ENCODE data around the gene KCNIP1. TPM values are rescaled to one million over a fixed set of nuclear protein-coding genes. Genes with fewer than 3 reads are reported as not detected.

KCNIP1 gene
- polyA plus RNA-seq, 2 of the 4 experiments (the other 2 are of a cell fraction), result not detected

DNA sequence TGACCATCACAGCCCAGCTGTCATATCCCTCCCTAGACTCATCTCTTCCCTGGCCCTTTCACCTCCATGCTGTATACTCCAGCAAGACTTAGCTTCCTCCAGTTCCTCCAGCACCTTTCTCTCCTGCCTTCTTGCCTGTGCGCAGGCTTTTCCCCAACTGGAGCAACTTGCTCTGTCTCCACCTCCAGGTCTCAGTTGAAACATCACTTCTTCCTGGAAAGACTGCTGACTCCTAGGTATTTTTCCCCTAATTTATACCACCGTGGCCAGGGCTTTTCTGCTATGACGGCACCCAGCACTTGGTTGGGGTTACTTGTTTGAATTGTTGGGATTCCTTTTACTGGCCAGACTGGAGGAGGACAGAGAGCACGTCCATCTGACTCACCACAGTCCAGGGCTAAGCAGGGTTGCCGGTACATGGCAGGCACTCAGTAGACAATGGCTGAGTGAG, 67.5 kb downstream of the KCNIP1 start:
- Histone ChIP-seq H3K4me3 (no peak overlapping the region), H3K9me3 (peaks cover 8% of the 10 kb centered on the region; the same call in 1 of the 3 replicates), H3K4me2 (peak overlapping the region; percentile 70), H3K27ac (peak overlapping the region; percentile 1 to 73; a peak in 4 of 6 replicates), H3K4me1 (peaks cover 26% of the 10 kb centered on the region)
- TF ChIP-seq RFX5 (IDR thresholded peaks at IDR 0.05) (no peak), NFE2L2 (conservative IDR thresholded peaks at IDR 0.05; ENCODE audit: low read length) (no peak), JUNB (IDR thresholded peaks at IDR 0.05) (0 out of 2 replicates have a peak, but pooled peaks have one; percentile 34), CEBPB (IDR thresholded peaks at IDR 0.05) (no peak), MAFK (IDR thresholded peaks at IDR 0.05; ENCODE audit: partially characterized antibody) (peak; percentile 83), RARB (CRISPR knock-in tag; IDR thresholded peaks at IDR 0.05) (no peak), RAD21 (conservative IDR thresholded peaks at IDR 0.05 in 1 of 2, IDR thresholded peaks at IDR 0.05 in 1 of 2) (peak in 1 of 2 experiments; percentile 29; a peak in 2 of 5 replicates), ZFP36 (IDR thresholded peaks at IDR 0.05; ENCODE audit: borderline replicate concordance, partially characterized antibody) (no peak), EHF (CRISPR knock-in tag; IDR thresholded peaks at IDR 0.05) (no peak), GATA3 (IDR thresholded peaks at IDR 0.05; ENCODE audit: borderline replicate concordance) (peak; percentile 31; the same call in 1 of the 2 replicates), RNF2 (IDR thresholded peaks at IDR 0.05; ENCODE audit: borderline replicate concordance, low read depth) (no peak), FOSL2 (IDR thresholded peaks at IDR 0.05) (no peak), FOSL2 (CRISPR knock-in tag; IDR thresholded peaks at IDR 0.05) (peak; percentile 46; the same call in 1 of the 2 replicates)
- TF ChIP-seq, protein P1, sequence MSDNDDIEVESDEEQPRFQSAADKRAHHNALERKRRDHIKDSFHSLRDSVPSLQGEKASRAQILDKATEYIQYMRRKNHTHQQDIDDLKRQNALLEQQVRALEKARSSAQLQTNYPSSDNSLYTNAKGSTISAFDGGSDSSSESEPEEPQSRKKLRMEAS (IDR thresholded peaks at IDR 0.05), result no peak; the same call in 1 of the 2 replicates
- 7% methylated on average over 5 of the region's 5 CpGs for WGBS (ENCODE audit: missing lambda C conversion rate)
- ATAC-seq (peak; percentile 91 to 97), FAIRE-seq (no peak), DNase-seq (ENCODE audit: low read depth in 1 of 2, low spot score in 1 of 2) (peak; percentile 57 to 73)
- POLR2A ChIA-PET, result no interaction called here
- CTCF ChIA-PET, result interaction anchor here (0.8 to 1.2 kb wide), 7 partner anchors 10 to 346 kb away, joined by 3 to 5 read pairs (median 3); no protein-coding TSS in a partner anchor

DNA sequence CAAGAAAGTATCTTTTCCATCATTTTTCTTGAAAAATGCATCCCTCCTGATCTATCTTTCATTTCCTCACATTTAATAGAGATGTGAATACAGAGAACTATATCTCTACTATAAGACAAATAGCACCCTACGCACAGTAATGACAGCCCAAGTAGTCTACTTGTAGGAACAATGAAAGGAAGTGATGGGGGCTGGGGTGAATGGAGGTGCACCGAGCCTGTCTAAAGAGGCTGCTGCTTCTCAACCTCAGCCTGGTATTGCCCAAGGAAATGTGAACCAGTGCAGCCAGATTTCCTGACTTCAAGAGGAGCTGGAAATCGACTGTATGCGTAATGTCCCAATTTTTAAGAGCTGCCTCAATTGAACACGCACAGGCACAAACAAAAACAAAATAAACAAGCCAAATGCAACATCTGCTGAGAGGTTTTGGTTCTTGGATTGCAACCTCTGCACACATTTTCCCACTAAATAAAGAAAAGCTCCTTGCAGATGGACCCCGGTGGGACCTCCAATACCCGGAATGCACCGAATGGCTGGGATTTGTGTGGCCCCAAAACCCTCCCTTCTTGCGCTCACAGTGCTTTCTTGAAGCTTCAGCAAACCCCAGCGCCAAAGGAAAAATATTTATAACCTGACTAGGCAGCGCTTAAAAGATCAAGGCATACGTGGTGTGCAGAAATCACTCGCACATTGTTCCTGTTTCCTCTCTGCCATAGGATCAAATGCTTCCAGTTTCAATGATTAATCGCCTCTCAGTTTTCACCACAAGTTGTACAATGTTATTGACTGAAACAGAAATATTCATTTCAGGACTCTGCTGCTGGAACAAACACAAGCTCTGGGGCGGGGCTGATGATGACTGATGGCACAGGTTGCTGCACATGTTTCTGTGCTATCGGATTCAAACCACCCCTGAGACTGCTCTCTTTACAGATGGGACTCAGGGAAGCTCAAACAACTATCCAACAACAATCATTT, 68.3 kb downstream of the KCNIP1 start:
- H3K4me1 ChIP-seq, result peaks cover 26% of the 10 kb centered on the region
- ChIA-PET CTCF (interaction anchor here (1.2 to 1.9 kb wide), 3 partner anchors 9 to 145 kb away, joined by 3 to 10 read pairs (median 4); no protein-coding TSS in a partner anchor), POLR2A (no interaction called here)
- peaks cover 8% of the 10 kb centered on the region; the same call in 1 of the 3 replicates for H3K9me3 ChIP-seq
- FAIRE-seq (no peak), ATAC-seq (peak; percentile 49 to 62; a peak in 4 of 6 replicates), DNase-seq (ENCODE audit: low read depth in 1 of 2, low spot score in 1 of 2) (peak in 1 of 2 experiments; percentile 3)
- TF ChIP-seq POLR2A (IDR thresholded peaks at IDR 0.05; ENCODE audit: low read length) (no peak), KDM5A (IDR thresholded peaks at IDR 0.05) (no peak), MAFK (IDR thresholded peaks at IDR 0.05; ENCODE audit: partially characterized antibody) (no peak), SMC3 (IDR thresholded peaks at IDR 0.05) (no peak)
- TF ChIP-seq, protein P2, sequence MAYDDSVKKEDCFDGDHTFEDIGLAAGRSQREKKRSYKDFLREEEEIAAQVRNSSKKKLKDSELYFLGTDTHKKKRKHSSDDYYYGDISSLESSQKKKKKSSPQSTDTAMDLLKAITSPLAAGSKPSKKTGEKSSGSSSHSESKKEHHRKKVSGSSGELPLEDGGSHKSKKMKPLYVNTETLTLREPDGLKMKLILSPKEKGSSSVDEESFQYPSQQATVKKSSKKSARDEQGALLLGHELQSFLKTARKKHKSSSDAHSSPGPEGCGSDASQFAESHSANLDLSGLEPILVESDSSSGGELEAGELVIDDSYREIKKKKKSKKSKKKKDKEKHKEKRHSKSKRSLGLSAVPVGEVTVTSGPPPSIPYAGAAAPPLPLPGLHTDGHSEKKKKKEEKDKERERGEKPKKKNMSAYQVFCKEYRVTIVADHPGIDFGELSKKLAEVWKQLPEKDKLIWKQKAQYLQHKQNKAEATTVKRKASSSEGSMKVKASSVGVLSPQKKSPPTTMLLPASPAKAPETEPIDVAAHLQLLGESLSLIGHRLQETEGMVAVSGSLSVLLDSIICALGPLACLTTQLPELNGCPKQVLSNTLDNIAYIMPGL (CRISPR knock-in tag; IDR thresholded peaks at IDR 0.05; ENCODE audit: borderline replicate concordance), result no peak
- TF ChIP-seq, protein P3, sequence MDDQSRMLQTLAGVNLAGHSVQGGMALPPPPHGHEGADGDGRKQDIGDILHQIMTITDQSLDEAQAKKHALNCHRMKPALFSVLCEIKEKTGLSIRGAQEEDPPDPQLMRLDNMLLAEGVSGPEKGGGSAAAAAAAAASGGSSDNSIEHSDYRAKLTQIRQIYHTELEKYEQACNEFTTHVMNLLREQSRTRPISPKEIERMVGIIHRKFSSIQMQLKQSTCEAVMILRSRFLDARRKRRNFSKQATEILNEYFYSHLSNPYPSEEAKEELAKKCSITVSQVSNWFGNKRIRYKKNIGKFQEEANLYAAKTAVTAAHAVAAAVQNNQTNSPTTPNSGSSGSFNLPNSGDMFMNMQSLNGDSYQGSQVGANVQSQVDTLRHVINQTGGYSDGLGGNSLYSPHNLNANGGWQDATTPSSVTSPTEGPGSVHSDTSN (IDR thresholded peaks at IDR 0.05), result no peak
- peak overlapping the region; percentile 70 for H3K4me2 ChIP-seq
- H3K27ac ChIP-seq, result peak overlapping the region; percentile 16 to 52; a peak in 4 of 6 replicates
- 22% methylated on average over 16 of the region's 16 CpGs for WGBS (ENCODE audit: missing lambda C conversion rate)
- H3K4me3 ChIP-seq, result peak overlapping the region; percentile 10; the same call in 1 of the 3 replicates
